Measurements from ENCODE around the gene ZNF709.
A peak's percentile ranks its signal among the peaks of the same experiment; 100 is the strongest.
"Not testable (repeated sequence)": the region's sequence is repeated elsewhere in the genome, so short reads cannot be mapped to it uniquely, and the experiment has no call there.

Gene ZNF709

DNA sequence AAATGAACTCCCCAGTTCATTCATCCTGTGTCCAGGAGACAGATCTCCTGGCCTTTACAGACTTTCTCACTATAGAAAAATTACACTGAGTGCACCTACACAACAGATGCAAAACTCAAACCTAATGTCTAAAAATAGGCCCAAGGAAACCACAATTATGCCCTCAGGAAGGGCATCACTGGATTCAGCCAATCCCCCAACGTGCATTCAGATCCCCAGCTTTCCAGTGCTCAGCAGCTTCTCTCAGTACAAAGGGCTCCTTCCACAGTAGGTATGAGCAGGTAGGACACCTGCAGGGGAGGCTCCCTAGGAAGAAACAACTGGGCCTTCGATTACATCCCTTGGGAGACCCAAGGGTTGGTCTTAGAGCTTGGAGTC, 2.1 kb downstream of the ZNF709 start:
- no peaks in the 10 kb centered on the region for H3K36me3 ChIP-seq (ENCODE audit: insufficient read depth)
- no peaks in the 10 kb centered on the region for H3K27me3 ChIP-seq (ENCODE audit: insufficient read depth, low read depth)
- H2AFZ ChIP-seq (ENCODE audit: low read depth): no peak overlapping the region
- H3K79me2 ChIP-seq (ENCODE audit: insufficient read depth, low read depth): peaks cover 20% of the 10 kb centered on the region; the same call in 1 of the 2 replicates
- no peak overlapping the region for H3K4me3 ChIP-seq (IDR thresholded peaks at IDR 0.05; ENCODE audit: insufficient read depth, low read depth, low read length)
- H3K9ac ChIP-seq: no peak overlapping the region; the same call in 1 of the 2 replicates
- TF ChIP-seq, protein P1, sequence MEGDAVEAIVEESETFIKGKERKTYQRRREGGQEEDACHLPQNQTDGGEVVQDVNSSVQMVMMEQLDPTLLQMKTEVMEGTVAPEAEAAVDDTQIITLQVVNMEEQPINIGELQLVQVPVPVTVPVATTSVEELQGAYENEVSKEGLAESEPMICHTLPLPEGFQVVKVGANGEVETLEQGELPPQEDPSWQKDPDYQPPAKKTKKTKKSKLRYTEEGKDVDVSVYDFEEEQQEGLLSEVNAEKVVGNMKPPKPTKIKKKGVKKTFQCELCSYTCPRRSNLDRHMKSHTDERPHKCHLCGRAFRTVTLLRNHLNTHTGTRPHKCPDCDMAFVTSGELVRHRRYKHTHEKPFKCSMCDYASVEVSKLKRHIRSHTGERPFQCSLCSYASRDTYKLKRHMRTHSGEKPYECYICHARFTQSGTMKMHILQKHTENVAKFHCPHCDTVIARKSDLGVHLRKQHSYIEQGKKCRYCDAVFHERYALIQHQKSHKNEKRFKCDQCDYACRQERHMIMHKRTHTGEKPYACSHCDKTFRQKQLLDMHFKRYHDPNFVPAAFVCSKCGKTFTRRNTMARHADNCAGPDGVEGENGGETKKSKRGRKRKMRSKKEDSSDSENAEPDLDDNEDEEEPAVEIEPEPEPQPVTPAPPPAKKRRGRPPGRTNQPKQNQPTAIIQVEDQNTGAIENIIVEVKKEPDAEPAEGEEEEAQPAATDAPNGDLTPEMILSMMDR (conservative IDR thresholded peaks at IDR 0.05; ENCODE audit: low read depth, low read length): no peak
- H4K20me1 ChIP-seq (ENCODE audit: insufficient read depth): no peaks in the 10 kb centered on the region
- peaks cover 50% of the 10 kb centered on the region for H3K4me1 ChIP-seq (ENCODE audit: low read depth, poor library complexity, severe bottlenecking)
- H3K27ac ChIP-seq: peak overlapping the region; percentile 41
- peak overlapping the region; percentile 41 for H3K4me2 ChIP-seq

DNA sequence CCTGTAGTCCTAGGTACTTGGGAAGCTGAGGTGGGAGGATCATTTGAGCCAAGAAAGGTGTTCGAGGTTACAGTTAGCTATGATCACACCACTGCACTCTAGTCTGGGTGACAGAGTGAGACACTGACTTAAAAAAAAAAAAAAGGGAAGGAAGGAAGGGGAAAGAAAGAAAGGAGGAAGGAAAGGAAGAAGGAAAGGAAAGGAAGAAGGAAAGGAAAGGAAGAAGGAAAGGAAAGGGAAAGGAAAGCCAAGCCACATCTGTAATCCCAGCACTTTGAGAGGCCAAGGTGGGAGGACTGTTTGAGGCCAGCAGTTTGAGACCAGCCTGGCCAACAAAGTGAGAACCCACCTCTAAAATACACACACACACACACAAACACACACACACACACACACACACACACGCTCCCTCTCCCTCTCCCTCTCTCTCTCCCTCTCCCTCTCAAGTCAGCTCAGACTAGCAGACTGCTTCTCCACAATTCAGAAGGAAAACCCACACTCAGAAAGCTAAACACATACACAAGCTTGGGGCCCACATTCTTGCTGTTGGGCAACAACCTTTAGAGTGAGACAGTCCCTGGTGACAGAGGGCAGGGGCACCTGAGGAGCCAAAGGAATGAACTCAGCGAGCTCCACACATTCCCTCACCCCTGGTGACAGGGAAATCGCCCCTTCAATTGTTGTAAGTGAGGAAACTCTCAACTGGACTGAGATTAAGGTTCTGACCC, 2.7 kb downstream of the ZNF709 start:
- Histone ChIP-seq H3K79me2 (ENCODE audit: insufficient read depth, low read depth) (peaks cover 20% of the 10 kb centered on the region; the same call in 1 of the 2 replicates), H3K27ac (peak overlapping the region; percentile 41), H3K4me2 (peak overlapping the region; percentile 41), H3K27me3 (ENCODE audit: insufficient read depth, low read depth) (no peaks in the 10 kb centered on the region), H3K4me3 (IDR thresholded peaks at IDR 0.05; ENCODE audit: insufficient read depth, low read depth, low read length) (no peak overlapping the region), H2AFZ (ENCODE audit: low read depth) (no peak overlapping the region), H4K20me1 (ENCODE audit: insufficient read depth) (no peaks in the 10 kb centered on the region), H3K4me1 (ENCODE audit: low read depth, poor library complexity, severe bottlenecking) (peaks cover 50% of the 10 kb centered on the region), H3K36me3 (ENCODE audit: insufficient read depth) (no peaks in the 10 kb centered on the region), H3K9ac (no peak overlapping the region; the same call in 1 of the 2 replicates)
- TF ChIP-seq, protein P1 (conservative IDR thresholded peaks at IDR 0.05; ENCODE audit: low read depth, low read length): no peak

DNA sequence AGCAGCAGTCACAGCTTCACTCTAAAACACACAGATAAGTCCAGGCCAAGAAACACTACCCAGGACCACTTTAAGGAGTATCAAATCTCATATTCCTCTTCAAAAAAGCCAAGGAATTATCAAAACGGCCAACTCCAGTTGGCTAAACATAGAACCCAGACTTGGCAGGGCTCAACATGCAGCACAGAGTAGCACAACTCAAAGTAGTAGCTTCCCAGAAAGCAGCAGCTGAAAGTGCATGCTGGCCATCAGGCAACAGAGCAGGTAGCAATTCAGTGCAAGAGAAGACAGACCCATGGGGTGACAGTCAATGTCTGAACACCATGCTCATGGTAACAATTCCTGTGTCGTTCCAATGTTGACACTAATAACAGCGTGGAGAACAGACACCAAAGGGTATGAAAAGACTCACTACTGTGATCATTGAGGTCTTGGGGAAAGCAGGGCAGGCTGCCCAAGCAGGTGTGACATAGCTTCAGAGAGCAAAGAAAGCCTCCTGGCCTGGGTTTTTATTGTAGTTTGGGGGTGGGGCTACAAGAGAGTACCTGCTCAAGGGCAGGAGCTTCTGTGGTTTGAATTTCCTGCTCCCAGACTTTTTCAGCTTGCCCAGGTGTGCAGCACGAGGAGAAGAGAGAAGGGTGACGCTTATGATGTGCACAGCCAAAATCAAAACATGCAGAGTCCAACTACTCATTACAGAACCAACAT, 6.2 kb downstream of the ZNF709 start:
- peaks cover 36% of the 10 kb centered on the region for H3K4me1 ChIP-seq (ENCODE audit: low read depth, poor library complexity, severe bottlenecking)
- H3K27ac ChIP-seq: no peak overlapping the region

GRCh38 chr19:12467651-12468050, 17.0 kb downstream of the ZNF709 start:
- not testable (repeated sequence) for H2AFZ ChIP-seq (ENCODE audit: low read depth); H3K4me1 ChIP-seq (ENCODE audit: low read depth, poor library complexity, severe bottlenecking); H3K4me2 ChIP-seq; H3K27me3 ChIP-seq (ENCODE audit: insufficient read depth, low read depth); H3K27ac ChIP-seq; H3K79me2 ChIP-seq (ENCODE audit: insufficient read depth, low read depth); H4K20me1 ChIP-seq (ENCODE audit: insufficient read depth); H3K9ac ChIP-seq; H3K4me3 ChIP-seq (IDR thresholded peaks at IDR 0.05; ENCODE audit: insufficient read depth, low read depth, low read length); H3K36me3 ChIP-seq (ENCODE audit: insufficient read depth)

More for the DNA sequence above, 6.2 kb downstream of the ZNF709 start:
- TF ChIP-seq, protein P1 (conservative IDR thresholded peaks at IDR 0.05; ENCODE audit: low read depth, low read length): no peak
- Histone ChIP-seq H3K79me2 (ENCODE audit: insufficient read depth, low read depth) (peaks cover 20% of the 10 kb centered on the region; the same call in 1 of the 2 replicates), H3K4me3 (IDR thresholded peaks at IDR 0.05; ENCODE audit: insufficient read depth, low read depth, low read length) (no peak overlapping the region), H2AFZ (ENCODE audit: low read depth) (no peak overlapping the region), H3K27me3 (ENCODE audit: insufficient read depth, low read depth) (no peaks in the 10 kb centered on the region), H4K20me1 (ENCODE audit: insufficient read depth) (no peaks in the 10 kb centered on the region), H3K9ac (no peak overlapping the region), H3K36me3 (ENCODE audit: insufficient read depth) (no peaks in the 10 kb centered on the region), H3K4me2 (no peak overlapping the region)

DNA sequence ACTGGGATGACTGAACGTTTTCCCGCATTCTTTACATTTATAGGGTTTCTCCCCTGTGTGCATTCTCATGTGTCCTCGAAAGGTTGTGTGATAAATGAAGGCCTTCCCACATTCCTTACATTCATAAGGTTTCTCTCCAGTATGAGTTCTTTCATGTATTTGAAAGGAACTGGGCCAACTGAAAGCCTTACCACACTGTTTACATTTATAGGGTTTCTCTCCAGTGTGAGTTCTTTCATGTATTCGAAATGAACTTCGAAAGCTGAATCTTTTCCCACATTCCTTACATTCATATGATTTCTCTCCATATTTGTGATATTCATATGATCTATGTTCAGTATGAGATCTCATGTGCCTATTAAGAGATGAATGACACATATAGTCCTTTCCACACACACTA, 19.4 kb downstream of the ZNF709 start:
- Histone ChIP-seq H3K4me1 (ENCODE audit: low read depth, poor library complexity, severe bottlenecking) (no peaks in the 10 kb centered on the region), H3K9ac (no peak overlapping the region), H3K4me2 (no peak overlapping the region), H3K27ac (no peak overlapping the region), H3K36me3 (ENCODE audit: insufficient read depth) (no peaks in the 10 kb centered on the region), H2AFZ (ENCODE audit: low read depth) (no peak overlapping the region), H4K20me1 (ENCODE audit: insufficient read depth) (no peaks in the 10 kb centered on the region), H3K4me3 (IDR thresholded peaks at IDR 0.05; ENCODE audit: insufficient read depth, low read depth, low read length) (no peak overlapping the region), H3K79me2 (ENCODE audit: insufficient read depth, low read depth) (no peaks in the 10 kb centered on the region), H3K27me3 (ENCODE audit: insufficient read depth, low read depth) (no peaks in the 10 kb centered on the region)
- TF ChIP-seq, protein P1 (conservative IDR thresholded peaks at IDR 0.05; ENCODE audit: low read depth, low read length): no peak

All from KMS-11 (cell line).